GM12801 (cell line): ENCODE data around the gene OLFML2B.

ENCODE experiments used
- CTCF ChIP-seq: IDR thresholded peaks from one replicate; pipeline ENCODE4 v1.5.1; 2011; ENCODE audit warnings: control low read depth; ENCODE audit not compliant: insufficient read length; ENCODE audit errors: extremely low read depth

Gene OLFML2B

GRCh38 chr1:161941726-161942436, 81.8 kb downstream of the OLFML2B start:
- no peak for TF ChIP-seq CTCF

- TF ChIP-seq CTCF = no peak
These were observed 82.6 kb downstream of the OLFML2B start for GRCh38 chr1:161940866-161941591.

GRCh38 chr1:161936786-161937185, 86.9 kb downstream of the OLFML2B start:
- TF ChIP-seq CTCF = no peak

- no peak for TF ChIP-seq CTCF
These were observed 88.4 kb downstream of the OLFML2B start for GRCh38 chr1:161935264-161935663.

- no peak for TF ChIP-seq CTCF
These were observed 89.8 kb downstream of the OLFML2B start for GRCh38 chr1:161933592-161934588.
